Activated naive CD8-positive, alpha-beta T cell (primary cell): ENCODE measurements around the gene MED25.

Experiments used
- H3K27ac Mint-ChIP-seq: one replicate; pipeline ENCODE4 v1.8.0; 2021; ENCODE audit warnings: mixed read lengths
- H3K27me3 Mint-ChIP-seq: one replicate; pipeline ENCODE4 v1.8.0; 2021; ENCODE audit warnings: mixed read lengths
- H3K36me3 Mint-ChIP-seq: one replicate; pipeline ENCODE4 v1.8.0; 2021; ENCODE audit warnings: mixed read lengths
- H3K4me1 Mint-ChIP-seq: one replicate; pipeline ENCODE4 v1.8.0; 2021; ENCODE audit warnings: low read depth, mixed read lengths
- H3K4me3 Mint-ChIP-seq: one replicate; pipeline ENCODE4 v1.8.0; 2021; ENCODE audit warnings: mild to moderate bottlenecking, mixed read lengths
- H3K9me3 Mint-ChIP-seq: one replicate; pipeline ENCODE4 v1.8.0; 2021; ENCODE audit warnings: low read depth, mixed read lengths

The MED25 gene

DNA sequence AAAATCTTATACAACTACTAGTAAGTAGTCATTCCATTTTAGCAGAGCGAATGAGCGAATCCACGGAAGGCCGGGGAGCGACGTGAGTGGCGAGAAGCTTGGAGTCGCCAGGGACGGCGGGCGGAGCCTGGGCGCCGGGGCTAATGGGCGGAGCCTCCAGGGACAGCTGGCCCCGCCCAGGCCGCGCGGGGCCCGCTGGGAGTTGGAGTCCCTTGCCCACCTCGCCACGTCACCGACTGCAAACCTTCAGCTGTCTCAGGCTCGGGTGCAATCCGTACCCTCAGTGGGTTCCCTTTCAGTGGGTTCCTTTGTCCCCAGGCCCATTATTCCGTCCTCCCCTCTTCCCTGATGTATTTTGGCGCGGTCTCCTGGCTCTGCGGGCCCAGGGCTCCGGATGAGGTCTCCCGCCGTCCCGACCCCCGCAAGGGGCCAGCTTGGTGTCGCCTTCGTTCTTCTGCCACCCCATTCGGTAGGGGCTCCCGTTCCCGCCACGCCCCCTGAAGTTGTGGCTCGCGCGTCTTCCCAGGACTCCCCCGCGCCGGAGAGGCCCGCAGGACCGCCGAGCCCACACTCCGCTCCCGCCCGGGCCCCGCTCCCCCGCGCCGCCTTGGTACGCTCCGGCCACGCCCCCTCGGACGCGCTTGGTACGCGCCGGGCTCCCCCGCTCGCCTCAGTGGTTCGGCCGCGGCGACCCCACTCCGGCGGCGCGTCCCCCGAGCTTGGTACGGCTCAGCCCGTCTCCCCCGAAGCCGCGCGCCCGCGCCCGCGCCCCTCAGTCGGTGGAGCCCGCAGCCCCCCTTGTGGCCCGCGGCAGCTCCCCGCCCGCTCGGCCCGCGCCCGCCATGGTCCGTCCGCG lies 32.6 kb downstream of the MED25 start, which contains the start of gene PTOV1:
TSS of gene PTOV1 (plus strand) at position 673 of the 856 bp plus-strand sequence.
- Mint-ChIP-seq H3K36me3 (no peaks in the 10 kb centered on the region), H3K4me3 (peak within 1 kb of the TSS; percentile 89), H3K27ac (peak within 1 kb of the TSS; percentile 92), H3K27me3 (no peaks in the 10 kb centered on the region), H3K4me1 (peaks cover 35% of the 10 kb centered on the region), H3K9me3 (peaks cover 6% of the 10 kb centered on the region)

DNA sequence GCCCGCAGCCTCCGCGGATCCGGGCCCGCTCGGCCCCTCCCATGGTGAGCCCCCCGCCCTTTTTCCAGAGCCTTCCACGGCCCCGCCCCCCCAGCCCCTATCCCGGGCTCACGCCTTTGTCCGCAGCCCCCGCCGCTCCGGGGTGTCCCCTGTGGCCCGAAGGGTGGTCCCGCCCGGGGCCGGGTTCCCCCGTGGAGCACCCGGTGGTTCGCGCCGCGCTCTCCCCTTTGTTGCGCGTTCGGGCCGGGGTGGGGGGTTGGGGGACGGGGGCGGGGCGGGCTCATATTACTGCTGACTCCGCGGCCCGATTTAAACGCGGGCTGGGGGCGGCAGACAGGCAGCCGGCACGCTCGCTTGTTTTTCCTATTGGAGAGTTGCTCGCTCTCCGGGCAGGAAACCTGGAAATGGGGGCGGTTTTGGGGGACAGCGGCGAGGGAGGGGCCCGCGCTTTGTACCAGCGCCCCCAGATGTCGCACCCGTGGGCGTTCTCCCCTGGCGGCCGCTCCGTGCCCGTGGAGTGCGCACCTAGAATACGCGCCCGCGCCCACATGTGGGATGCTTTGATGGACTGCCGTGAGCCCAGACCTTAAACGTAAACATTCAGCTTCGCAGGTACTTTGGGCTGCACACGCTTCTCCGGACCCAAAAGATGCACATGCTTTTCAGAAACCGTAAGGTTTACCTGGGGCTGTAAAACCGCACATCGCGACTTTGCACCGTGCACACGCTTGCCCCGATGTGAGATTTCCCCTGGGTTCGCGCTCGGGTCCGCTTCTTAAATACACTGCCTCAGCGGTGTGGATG lies 33.6 kb downstream of the MED25 start:
- Mint-ChIP-seq H3K27ac (peak overlapping the region; percentile 81), H3K27me3 (no peaks in the 10 kb centered on the region), H3K4me1 (peaks cover 35% of the 10 kb centered on the region), H3K4me3 (peak overlapping the region; percentile 89), H3K9me3 (peaks cover 6% of the 10 kb centered on the region), H3K36me3 (no peaks in the 10 kb centered on the region)

GRCh38 chr19:49852631-49853126 lies 34.6 kb downstream of the MED25 start:
- peak overlapping the region; percentile 89 for H3K4me3 Mint-ChIP-seq
- peaks cover 35% of the 10 kb centered on the region for H3K4me1 Mint-ChIP-seq
- H3K36me3 Mint-ChIP-seq = no peaks in the 10 kb centered on the region
- no peaks in the 10 kb centered on the region for H3K27me3 Mint-ChIP-seq
- H3K9me3 Mint-ChIP-seq = peaks cover 6% of the 10 kb centered on the region
- H3K27ac Mint-ChIP-seq = peak overlapping the region; percentile 81

DNA sequence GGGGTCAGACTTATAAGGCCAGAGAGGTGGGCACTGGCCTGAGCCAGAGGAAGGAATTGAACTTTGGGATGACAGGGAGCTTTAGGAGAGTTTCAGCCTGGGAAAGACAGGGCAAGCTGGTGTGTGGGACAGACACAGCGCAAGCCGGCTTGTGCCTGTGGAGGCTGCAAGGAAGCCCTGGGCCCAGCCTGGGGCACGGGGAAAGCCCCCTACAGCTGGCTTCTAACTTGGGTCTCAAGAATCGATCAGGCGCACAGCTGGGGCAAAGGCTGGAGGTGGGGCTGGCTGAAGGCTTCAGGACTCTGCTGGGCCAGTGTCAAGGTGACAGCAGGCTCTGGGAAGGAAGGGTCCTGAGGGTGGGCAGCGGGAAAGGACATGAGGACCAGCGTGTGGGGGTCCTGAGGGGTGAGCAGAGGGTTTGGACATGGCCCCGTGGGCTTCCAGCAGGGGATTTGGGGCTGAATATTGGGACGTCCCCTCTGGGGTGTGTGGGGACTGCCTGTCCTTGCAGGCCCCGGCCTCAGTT lies 35.8 kb downstream of the MED25 start:
- H3K4me3 Mint-ChIP-seq = no peak overlapping the region
- H3K4me1 Mint-ChIP-seq = peaks cover 25% of the 10 kb centered on the region
- no peaks in the 10 kb centered on the region for H3K27me3 Mint-ChIP-seq
- H3K36me3 Mint-ChIP-seq = no peaks in the 10 kb centered on the region
- peaks cover 6% of the 10 kb centered on the region for H3K9me3 Mint-ChIP-seq
- H3K27ac Mint-ChIP-seq = peak overlapping the region; percentile 50

- Mint-ChIP-seq H3K36me3 (no peaks in the 10 kb centered on the region), H3K27ac (no peak overlapping the region), H3K27me3 (no peaks in the 10 kb centered on the region), H3K4me3 (no peak overlapping the region), H3K4me1 (peaks cover 21% of the 10 kb centered on the region), H3K9me3 (peaks cover 4% of the 10 kb centered on the region)
Measured at GRCh38 chr19:49854378-49855263, 36.5 kb downstream of the MED25 start.

GRCh38 chr19:49855277-49855675 lies 37.2 kb downstream of the MED25 start:
- H3K36me3 Mint-ChIP-seq = no peaks in the 10 kb centered on the region
- H3K9me3 Mint-ChIP-seq = no peaks in the 10 kb centered on the region
- no peak overlapping the region for H3K27ac Mint-ChIP-seq
- H3K4me1 Mint-ChIP-seq = peaks cover 14% of the 10 kb centered on the region
- no peak overlapping the region for H3K4me3 Mint-ChIP-seq
- H3K27me3 Mint-ChIP-seq = no peaks in the 10 kb centered on the region

DNA sequence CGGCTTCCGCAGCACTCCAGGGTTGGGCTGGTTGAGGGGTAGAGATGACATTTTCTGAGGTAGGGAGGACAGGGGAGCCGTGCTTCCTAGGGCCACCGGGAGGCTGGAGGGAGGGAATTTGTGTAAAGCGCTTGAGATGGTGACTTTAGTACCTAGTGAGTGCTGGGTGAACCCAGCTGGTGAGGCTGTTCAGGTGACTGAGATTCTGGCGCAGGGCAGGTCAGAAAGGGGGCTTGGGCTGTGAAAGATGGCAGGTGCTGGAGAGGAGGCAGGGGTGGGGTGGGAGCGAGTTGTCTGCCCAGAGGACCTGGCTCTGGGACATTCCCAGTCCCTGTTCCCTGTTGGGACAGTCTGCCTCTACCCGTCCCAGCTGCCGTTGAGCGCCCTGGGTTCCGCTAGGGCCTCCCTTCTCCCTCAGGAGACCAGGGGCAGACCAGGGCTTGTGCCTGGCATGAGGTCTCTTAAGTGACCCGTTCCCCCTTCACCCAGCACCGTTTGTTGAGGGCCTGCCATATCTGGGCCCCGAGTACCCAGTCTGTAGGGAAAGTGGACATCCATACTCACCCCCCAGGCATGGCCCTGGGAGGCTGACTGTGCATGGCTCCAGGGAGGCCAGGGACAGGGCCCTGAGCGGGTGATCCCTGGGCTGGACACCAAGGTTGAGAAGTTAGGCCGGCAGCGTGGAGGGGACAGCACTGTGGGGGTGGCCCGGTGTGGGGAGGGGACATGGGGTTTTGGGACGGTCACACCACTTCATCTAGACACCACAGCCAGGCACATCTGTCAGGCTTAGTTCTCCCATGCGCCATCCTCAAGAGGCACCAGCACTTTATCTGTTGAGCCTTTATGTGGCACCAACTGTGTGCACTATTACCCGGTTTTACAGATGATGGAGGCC lies 37.8 kb downstream of the MED25 start:
- peaks cover 14% of the 10 kb centered on the region for H3K4me1 Mint-ChIP-seq
- H3K4me3 Mint-ChIP-seq = no peak overlapping the region
- H3K36me3 Mint-ChIP-seq = no peaks in the 10 kb centered on the region
- no peaks in the 10 kb centered on the region for H3K9me3 Mint-ChIP-seq
- no peak overlapping the region for H3K27ac Mint-ChIP-seq
- no peaks in the 10 kb centered on the region for H3K27me3 Mint-ChIP-seq

- Mint-ChIP-seq H3K36me3 (no peaks in the 10 kb centered on the region), H3K27me3 (no peaks in the 10 kb centered on the region), H3K27ac (no peak overlapping the region), H3K4me1 (peaks cover 14% of the 10 kb centered on the region), H3K4me3 (no peak overlapping the region), H3K9me3 (no peaks in the 10 kb centered on the region)
Measured at GRCh38 chr19:49856574-49857021, 38.5 kb downstream of the MED25 start.

DNA sequence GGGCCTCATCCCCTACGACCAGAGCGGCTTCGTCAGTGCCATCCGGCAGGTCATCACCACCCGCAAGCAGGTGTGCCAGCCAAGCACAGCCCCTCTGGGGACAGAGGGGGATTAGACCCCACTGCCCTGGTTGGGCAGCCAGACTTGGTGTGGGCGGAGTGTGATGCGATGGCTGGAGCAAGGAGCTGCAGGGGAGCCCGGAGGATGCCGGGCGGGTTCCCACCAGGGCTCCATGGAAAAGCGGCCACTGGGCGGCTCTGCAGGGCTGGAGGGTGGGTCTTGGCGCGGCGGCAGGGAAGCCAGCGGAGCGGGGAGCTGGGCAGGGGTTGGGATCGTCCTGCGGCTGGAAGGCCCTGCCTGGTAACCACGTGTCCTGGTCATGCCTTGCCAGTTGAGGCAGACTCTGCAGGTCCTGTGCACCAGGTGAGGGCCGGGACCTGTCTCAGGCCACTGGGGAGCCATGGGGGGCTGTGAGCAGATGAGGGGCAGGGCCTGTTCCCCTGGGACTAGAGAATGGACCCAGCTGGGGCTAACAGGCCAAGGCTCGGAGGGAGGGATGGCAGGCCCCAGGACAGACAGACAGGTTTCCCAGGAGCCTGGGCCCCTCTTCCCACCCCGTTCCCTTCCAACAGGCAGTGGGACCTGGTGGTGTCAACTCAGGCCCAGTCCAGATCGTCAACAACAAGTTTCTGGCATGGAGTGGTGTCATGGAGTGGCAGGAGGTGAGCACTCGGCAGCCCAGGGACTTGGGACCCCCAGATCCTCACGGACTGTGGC lies 39.2 kb downstream of the MED25 start:
- Mint-ChIP-seq H3K27ac (no peak overlapping the region), H3K36me3 (no peaks in the 10 kb centered on the region), H3K4me1 (peaks cover 12% of the 10 kb centered on the region), H3K4me3 (no peak overlapping the region), H3K9me3 (no peaks in the 10 kb centered on the region), H3K27me3 (no peaks in the 10 kb centered on the region)

DNA sequence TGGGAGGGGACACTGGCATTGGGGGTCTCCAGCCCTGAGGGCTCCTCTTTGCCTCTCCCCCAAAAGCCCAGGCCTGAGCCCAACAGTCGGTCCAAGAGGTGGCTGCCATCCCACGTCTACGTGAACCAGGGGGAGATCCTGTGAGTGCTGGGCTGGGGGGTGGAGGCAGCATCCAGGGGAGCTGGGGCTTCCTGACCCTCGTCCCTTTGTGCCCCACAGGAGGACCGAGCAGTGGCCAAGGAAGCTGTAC lies 39.7 kb downstream of the MED25 start:
- Mint-ChIP-seq H3K9me3 (no peaks in the 10 kb centered on the region), H3K4me1 (peaks cover 7% of the 10 kb centered on the region), H3K27me3 (no peaks in the 10 kb centered on the region), H3K36me3 (no peaks in the 10 kb centered on the region), H3K4me3 (no peak overlapping the region), H3K27ac (no peak overlapping the region)

DNA sequence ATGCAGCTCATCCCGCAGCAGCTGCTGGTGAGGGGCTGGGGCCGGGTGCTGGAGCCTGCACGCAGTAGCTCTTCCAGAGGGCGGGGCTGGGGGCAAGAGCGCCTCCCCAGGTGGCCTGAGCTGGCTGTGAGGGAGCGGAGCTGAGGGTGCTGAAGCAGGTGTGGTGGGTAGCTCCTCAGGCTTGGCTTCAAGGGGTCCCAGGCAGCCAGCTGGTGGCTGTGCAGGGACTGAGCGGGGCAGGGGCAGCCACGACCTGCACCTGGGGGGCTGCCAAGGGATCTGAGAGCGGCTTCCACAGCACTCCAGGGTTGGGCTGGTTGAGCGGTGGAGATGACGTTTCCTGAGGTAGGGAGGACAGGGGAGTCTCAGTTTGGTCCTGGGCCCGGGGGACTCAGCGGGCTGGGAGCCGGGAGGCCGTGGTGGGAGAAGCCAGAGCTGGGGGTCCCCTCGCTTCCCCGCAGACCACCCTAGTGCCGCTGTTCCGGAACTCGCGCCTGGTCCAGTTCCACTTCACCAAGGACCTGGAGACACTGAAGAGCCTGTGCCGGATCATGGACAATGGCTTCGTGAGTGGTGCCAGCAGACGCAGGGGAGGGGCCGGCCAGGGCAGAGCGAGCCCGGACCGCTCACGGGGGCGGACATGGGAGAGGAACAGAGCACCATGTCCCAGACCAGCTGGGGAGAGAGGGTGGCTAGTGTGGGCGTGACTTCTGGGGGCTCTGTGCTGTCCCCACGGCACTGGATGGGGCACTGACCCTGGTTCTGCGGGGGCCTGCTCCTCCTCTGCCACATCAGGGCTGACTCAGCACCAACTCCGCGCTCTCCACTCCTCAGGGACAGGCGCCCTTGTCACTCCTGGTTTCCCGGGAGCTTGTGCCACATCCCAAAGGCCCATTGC lies 40.2 kb downstream of the MED25 start:
- Mint-ChIP-seq H3K4me1 (peaks cover 4% of the 10 kb centered on the region), H3K9me3 (no peaks in the 10 kb centered on the region), H3K36me3 (peaks cover 2% of the 10 kb centered on the region), H3K27ac (no peak overlapping the region), H3K4me3 (no peak overlapping the region), H3K27me3 (no peaks in the 10 kb centered on the region)

GRCh38 chr19:49859682-49860335 lies 41.7 kb downstream of the MED25 start:
- Mint-ChIP-seq H3K4me1 (peaks cover 5% of the 10 kb centered on the region), H3K27me3 (no peaks in the 10 kb centered on the region), H3K4me3 (no peak overlapping the region), H3K27ac (no peak overlapping the region), H3K36me3 (peaks cover 3% of the 10 kb centered on the region), H3K9me3 (no peaks in the 10 kb centered on the region)
